Activated T-cell treated with anti-CD3 and anti-CD28 coated beads for 4 hours (primary cell): ENCODE results near the gene HACE1.
"Not testable (repeated sequence)": the region's sequence is repeated elsewhere in the genome, so short reads cannot be mapped to it uniquely, and the experiment has no call there.

Source experiments
- DNase-seq: peaks from one replicate; pipeline ENCODE4 v3.0.0-alpha.2; 2020

HACE1 gene

DNA sequence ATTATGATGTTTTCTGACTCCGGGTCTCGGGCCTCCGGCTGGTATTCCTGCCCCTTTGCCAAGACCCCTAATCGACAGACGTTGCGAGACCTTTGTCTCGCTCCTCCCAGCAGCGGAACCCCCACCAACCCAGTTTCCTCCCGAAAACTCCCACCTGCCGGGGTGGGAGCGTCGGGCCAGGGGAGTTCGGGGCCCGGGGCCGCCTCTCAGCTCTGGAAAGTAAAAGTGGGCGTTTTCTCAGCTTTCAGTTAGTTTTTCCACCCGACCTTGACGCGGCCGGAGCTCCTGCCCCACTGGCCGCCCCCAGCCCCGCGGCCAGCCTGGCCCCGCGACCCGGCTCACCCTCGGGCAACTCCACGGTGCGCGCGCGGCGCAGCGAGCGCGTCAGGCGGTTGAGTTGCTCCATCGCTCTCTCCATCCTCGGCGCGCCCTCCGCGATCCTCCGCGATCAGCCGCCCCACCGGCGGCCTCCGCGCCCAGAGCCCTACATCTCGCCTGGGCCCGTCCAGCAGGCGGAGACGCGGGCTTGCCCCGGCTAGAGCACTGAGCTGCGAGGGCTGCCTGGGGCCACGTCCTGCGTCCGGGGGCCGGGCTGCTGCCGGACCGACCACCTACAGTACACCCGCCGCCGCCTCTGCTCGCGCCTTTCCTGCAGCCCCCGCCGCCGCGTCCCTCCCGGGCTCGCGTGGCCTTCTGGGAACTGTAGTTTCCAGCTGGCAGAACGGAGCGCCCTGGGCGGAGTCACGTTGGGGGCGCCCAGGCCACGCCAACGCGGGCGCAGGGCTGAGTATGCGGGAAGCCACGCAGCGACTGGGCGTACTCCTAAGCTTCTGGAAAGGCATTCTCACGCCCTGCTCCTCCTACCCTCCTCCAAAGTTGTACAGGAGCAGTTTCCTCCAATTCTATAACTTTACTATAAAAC, at the start of gene HACE1:
HACE1 (minus strand) TSS at position 695 of the 922 bp plus-strand sequence; CDS start at position 418, 277 bp downstream.
- peak; percentile 83 for DNase-seq

DNA sequence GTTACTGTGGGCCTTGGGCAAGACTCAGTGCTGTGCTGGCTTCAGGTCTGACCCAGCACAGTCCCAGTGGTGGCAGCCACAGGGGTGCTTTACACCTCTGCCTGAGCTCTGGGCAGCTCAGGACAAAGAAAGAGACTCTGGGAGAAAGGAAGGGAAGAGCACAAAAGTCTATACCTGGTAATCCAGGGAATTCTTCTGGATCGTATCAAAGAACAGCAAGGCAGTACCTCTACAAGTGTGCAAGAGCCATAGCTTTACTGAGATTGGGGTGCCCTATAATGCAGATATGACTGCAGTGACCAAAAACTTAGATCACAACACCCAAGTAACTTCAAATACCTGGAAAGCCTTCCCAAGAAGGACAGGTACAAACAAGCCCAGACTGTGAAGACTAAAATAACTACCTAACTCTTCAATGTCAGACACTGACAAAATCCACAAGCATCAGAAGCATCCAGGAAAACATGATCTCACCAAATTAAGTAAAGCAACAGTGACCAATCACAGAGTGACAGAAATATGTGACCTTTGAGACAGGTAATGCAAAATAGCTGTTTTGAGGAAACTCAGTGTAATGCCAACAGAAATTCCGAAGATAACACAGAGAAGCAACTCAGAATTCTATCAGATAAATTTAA, 49.3 kb upstream of the HACE1 start:
- DNase-seq, result no peak

DNA sequence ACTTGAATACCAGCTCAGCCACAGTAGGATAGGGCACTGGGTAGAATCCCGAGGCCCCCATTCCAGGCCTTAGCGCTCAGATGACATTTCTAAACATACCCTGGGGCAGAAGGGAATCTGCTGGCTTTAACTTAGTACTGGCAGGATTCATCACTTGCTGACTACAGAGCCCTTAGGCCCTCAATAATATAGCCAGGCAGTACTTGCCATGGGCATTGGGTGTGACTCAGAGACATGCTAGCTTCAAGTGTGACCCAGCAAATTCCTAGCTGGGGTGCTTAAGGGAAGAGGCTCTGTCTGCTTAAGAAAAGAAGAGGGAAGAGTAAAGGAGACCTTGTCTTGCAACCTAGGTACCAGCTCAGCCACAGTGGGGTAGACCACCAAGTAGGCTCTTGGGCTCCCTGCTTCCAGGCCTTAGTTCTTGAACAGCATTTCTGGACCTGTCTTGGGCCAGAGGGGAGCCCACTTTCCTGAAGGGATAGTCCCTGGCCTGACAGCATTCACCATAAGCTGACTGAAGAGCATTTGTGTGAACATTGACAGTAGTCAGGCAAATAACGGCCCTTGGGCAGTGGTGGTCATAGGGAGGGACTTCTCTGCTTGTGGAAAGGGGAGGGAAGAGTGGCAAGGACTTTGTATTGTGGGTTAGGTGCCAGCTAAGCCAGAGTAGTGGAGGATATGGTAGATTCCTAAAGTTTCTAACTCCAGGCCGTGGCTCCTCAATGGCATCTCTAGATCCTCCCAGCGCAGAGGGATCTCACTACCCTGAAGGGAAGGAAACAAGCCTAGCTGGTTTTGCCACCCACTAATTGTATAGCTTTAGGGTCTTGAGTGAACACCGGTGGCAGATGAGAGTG, 48.5 kb upstream of the HACE1 start:
- DNase-seq, result no peak

- not testable (repeated sequence) for DNase-seq
Observed at GRCh38 chr6:104898893-104899292, 39.2 kb upstream of the HACE1 start.

- DNase-seq, result no peak
Observed at GRCh38 chr6:104896914-104897313, 37.2 kb upstream of the HACE1 start.

DNA sequence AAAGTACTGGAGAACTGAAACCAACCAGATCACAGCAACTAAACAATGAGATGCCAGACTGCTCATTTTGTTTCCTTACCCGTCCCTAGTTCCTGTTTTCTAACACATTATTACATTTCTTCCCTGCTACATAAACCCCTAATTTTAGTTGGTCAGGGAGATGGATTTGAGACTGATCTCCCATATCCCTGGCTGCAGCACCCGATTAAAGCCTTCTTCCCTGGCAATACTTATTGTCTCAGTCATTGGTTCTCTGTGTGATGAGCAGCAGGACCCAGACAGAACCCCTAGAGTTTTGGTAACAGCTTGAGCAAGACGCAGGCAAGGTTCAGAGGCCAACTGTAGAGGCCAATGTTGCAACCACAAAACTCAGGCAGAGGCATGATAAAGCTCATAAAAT, 28.3 kb upstream of the HACE1 start:
- no peak for DNase-seq

DNA sequence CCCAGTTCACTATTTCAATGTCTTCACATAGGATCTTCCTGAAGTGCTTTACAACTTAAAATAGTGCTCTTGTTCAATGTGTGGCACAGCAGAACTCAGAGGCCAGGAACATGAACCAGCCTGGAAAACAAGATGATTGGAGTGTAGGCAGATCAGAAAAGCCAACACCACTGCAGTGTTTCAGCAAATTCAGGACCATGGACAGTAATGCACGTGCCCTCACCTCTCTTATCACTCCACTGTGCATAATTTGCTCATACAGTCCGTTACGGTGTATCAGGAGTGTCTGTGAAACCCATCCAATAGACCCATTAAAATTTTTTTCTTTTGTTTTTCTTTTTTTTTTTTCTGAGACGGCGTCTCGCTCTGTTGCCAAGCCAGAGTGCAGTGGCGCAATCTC, 27.6 kb upstream of the HACE1 start:
- DNase-seq, result no peak

DNA sequence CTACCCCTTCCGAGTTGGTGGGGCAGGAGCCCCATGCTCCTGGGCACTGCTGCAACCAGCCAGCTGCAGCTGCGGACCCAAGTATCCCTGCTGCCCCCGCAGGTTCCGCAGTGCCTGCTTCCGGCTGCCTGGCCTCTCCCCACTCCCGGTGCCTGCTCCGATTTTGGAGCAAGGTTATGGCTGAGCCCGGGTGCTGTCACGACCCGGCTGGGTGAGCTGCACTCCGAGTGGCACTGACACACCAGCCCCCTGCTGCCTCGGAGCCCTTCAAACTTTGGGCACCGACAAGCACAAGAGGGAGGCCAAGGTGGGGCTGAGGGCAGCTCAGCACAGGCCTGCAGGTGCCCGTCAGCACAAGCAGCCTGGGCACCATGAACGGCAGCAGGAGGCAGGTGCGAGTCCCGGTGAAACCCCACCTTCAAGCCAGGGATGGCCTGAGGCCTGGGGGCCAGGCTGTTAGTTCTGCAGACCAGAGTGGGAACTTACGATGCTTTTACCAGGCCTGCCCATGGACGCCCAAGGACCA, 25.9 kb upstream of the HACE1 start:
- no peak for DNase-seq

- no peak for DNase-seq
Observed at GRCh38 chr6:104884867-104885517, 25.3 kb upstream of the HACE1 start.

- no peak for DNase-seq
Observed at GRCh38 chr6:104881964-104882668, 22.4 kb upstream of the HACE1 start.

- DNase-seq, result no peak
Observed at GRCh38 chr6:104862456-104862855, 2.7 kb upstream of the HACE1 start.

GRCh38 chr6:104860221-104860620, 502 bp upstream of the HACE1 start:
- no peak for DNase-seq

DNA sequence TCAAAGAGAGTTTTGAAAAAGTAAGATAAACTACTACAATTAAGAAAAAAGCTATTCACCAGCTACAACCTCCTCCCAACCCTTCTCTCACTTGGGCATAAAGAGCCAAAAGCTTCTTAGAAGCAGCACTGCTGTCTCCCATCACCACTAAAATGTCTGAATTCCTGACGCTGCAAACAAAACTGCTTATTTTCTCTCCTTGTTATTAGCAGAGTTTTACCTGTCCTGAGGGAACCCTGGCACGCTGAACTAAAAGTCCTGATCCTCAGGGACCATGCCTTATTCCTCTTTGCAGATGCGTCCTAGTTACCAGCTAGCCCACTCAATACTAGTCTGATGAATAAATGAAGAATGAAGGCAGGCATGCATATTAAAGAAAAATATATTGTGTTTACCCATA, 1.1 kb downstream of the HACE1 start:
- no peak for DNase-seq

DNA sequence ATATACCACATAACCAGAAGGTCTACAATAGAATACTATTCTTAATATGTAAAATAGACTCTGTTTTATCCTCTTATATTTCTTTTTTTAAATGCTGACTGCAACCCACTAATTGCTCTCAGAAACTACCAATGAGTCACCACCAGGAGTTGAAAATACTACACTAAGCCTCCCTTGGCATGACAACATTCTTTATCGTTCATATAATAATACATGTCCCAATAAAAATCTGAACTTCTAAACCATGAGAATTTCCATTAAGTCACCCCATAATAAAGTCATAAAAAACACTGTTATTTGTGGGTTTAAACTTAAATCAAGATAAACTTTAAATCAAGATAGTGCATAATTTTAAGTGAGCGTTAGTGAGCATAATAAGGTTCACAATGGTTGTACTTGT, 4.2 kb downstream of the HACE1 start:
- DNase-seq, result no peak

- DNase-seq, result not testable (repeated sequence)
Observed at GRCh38 chr6:104847721-104848120, 12.0 kb downstream of the HACE1 start.

DNA sequence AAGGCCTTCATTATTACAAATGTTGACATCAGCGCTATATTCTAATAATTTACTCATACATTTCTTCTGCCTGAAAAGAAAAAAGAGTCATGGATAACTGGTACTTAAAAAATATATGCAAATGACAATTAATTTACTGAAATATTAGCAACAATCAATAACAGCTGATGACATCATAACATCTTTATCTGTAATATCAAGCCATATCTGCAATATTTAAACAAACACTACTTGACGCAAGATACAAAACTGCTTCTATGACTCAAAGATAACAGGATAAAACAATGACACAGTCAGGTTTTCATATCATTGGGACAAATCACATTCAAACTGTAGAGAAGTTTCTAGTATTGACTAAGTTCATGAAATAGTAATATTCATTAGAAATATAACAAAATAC, 16.5 kb downstream of the HACE1 start:
- DNase-seq, result no peak

GRCh38 chr6:104837158-104837557, 22.6 kb downstream of the HACE1 start:
- DNase-seq, result no peak

DNA sequence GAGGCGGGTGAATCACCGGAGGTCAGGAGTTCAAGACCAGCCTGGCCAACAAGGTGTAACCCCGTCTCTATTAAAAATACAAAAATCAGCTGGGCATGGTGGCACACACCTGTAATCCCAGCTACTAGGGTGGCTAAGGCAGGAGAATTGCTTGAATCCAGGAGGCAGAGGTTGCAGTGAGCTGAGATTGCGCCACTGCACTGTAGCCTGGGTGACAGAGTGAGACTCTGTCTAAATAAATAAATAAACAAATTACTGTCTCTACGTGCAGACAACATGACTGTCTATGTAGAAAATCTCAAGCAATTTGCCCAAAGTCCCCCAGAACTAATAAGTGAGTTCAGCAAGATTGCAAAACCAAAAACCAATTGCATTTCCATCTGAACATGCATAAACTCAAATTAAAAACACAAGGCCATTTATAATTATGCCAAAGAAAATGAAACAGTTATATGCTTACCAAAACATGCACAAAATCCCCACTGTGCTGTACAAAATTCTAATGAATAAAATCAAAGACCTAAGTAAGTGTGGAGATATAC, 23.2 kb downstream of the HACE1 start:
- not testable (repeated sequence) for DNase-seq

DNA sequence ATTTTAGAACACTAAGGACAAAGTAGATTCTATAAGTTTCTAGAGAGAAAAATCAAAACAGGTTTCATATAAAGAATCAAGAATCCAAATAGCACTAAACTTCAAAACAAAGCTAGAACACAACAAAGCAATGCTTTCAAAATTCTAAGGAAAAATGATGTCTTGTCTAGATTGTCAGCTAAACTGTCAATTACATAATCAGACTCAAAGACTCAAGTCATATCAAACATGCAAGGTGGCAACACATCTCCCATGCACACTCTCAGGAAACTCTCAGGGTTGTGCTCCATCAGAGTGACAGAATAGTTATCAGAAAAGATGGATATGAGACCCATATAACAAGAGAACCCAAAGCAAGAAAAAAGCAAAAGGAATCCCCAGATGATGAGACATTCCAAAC, 23.9 kb downstream of the HACE1 start:
- DNase-seq, result no peak

DNA sequence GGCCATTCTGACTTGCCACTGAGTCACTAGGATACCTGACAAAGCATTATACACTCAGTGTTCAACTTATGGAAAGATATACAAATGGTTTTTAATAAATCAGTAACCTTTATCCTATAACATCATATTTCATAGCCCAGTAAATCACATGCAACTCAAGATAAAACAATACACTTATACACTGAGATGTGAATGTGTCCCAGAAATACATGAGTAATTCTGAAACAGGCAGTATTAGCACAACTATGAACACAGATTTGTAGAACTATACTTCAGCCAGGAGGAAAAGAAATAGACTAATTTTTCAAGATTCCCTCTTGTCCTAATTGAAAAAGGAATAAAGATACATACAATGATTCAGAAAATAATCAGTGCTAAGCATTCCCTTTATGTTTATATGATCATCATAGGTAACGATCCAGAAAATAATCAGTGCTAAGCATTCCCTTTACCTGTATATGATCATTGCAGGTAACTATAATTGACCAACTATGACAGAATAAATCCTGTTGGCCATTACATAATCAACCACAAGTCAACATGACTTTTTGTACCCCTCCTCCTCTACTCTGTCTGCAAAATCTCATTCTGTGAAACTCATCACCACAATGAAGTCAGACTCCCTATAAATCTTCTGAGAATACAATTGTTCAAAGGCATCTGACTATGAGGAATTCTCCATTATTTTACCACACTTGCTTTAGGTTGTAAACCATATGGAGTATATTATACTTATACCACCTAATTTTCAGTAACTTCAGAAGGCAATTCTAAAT, 30.3 kb downstream of the HACE1 start:
- DNase-seq, result no peak

DNA sequence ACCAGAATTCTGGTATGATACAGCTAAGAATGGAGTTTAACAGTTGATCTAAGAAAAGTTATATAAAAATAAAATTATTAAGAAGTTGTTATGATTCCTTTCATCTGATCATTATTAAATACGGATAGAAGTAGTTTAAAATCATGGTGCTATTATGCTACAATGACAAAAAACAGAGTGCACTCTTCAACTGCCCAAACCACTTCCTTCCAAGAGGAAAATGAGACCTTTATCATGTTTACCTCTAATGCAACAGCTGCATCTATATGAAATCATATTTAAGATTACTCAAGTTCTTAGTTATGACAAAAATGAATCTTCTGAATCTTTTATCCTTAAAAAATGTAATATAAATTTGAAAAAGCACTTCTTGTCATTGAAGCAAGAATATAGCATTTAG, 31.2 kb downstream of the HACE1 start:
- DNase-seq, result no peak
